HG03469 (cell line): ENCODE data around the gene CASP6.

Experiments
- ATAC-seq: cut with Tn5 transposase; IDR thresholded peaks from one replicate; pipeline ENCODE4 v1.9.1; 2021; ENCODE audit warnings: mild to moderate bottlenecking, moderate library complexity, moderate number of reproducible peaks; ENCODE audit not compliant: unreplicated experiment

CASP6 gene

DNA sequence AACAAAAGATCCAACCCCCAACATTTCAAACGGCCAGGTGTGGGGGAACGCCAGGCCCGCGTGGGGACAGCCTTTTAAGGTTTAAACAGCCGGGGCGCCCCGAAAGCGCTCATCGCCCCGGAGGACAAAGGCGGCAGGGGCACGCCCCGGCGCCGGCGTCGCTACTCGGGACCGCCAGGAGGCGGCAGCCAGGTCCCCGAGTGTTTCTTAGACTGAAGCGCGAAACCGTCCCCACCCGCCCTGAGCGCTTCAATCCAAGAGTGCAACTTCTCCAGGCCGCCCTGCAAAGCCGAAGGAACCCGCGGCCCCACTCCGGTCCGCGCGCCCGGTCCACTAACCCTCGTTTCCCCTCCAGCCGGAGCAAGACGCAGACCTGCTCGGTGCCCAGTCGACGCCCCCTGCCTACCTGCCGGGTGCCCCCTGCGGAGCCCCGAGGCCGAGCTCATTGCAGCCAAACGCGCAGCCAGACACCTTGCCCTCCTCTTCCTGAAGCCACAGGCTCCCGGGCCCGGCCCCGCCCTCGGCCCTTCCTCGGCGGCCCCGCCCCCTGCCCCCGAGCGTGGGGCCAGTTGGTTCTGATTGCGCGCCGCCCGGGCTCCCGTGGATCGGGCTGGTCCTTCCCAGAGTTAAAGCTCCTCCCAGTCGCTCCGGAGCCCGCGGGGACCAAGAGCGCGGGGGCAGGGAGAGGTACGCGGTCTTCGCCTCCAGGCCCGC, at the start of gene CASP6:
Gene CASP6 (minus strand): TSS at position 496 of the 714 bp plus-strand sequence. CDS start 50 bp downstream, at position 446.
- ATAC-seq, result peak; percentile 43

DNA sequence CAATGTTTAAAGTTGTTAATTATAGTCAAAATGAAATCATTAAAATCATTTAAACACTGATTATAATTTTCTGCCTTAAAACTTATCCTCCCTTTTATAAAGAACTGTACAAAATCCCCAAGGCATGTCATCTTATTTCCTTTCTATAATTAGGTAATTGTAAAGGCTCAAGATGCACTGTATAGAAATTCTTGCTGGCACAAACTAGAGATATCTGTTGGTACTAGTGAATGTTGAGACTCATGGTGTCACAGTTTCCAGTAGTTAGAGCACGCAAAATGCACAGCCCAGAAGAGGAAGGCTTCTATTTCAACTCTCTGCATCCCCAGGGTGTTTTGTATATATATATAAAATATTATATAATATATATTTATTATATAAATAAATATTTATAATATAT, 49.3 kb upstream of the CASP6 start:
- no peak for ATAC-seq

DNA sequence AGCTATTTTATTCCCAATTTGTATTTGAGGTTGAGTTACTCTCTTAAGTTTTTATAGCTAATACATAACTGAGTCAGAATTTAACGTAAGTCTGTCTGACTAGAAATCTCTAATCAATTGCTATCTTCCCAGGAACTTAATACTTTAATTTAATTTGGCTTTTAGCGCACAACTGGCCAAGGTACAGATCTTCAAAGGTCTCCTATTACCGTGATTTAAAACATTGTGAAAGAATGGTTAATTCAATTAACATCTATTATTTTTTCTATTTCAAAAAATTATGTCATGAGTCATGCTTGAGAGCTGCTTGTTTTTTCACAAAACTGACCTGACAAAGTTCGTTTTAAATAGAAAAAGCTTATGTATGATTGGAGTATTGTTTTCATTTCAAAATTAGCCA, 48.6 kb upstream of the CASP6 start:
- no peak for ATAC-seq

DNA sequence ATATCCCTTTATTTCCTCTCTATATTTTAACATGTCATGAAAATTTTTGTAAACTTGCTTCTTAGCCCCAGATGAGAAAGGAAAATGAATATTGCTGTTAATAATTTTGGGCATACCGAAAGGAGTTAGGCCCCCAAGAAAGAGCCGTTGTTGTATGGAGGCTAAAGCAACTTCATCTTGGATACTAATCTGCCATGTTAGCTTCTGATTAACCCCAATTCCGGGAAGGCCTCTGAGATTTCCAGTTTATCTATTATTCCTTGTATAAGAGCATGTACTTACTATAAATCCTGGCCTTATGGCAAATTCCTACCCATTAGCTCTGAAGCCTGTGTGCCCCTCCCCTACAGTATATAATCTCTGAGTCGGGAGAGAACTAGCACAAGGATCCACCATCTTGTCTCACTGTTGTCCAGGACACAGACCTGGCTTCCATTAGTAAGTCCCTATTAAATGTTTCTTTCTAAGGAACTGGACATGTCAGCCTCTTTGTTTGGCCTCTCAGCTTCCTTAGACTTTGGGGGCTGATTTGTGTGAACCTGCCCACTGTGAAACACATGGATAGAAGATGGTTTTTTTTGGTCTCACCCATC, 47.5 kb upstream of the CASP6 start:
- ATAC-seq, result no peak

DNA sequence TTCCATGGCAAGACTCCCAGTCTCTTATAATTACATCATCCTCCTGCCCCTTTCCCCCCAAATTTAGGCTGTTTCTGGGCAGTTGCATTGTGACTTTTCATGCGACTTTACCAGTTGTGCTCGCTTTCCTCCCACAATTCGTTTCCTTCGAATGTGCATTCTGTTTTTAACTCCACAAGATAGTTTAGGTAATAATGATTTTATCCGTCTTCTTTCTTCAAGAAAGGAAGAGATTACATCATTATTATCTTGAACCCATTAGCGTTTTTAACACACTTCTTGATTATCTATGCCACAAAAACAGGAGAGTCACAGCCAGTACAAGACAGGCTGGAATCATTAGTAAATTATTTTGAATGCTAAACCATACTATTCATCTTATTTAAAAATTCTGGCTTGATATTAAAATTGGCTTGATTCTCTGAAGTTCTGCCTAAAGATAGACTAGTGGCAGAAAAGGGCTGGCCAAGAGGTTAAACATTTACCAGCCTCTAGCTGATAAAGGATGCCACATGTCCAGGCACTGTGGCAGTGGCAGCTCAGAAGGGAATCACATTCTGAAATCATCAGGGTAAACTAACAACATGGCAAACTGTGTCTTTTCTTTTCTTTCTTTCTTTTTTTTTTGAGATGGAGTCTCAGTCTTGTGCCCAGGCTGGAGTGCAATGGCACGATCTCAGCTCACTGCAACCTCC, 46.3 kb upstream of the CASP6 start:
- ATAC-seq, result no peak

DNA sequence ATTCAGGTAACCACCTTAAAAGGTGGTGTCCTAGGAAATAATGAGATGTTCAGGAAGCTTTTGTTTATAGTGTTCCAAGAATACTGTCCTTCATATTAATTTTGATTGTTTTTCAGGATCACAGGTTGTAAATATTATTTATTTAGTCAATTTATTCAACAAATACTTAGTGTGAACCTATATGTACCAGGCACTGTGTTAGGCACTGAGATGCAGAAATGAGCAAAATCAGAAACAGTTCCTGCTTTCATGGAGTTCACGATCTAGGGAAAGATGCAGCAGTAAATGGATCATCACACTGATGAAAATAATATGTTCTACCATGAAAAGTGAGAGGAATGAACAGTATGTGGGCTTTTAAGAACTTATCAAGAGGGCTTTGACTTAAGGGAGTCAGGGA, 44.9 kb upstream of the CASP6 start:
- no peak for ATAC-seq

DNA sequence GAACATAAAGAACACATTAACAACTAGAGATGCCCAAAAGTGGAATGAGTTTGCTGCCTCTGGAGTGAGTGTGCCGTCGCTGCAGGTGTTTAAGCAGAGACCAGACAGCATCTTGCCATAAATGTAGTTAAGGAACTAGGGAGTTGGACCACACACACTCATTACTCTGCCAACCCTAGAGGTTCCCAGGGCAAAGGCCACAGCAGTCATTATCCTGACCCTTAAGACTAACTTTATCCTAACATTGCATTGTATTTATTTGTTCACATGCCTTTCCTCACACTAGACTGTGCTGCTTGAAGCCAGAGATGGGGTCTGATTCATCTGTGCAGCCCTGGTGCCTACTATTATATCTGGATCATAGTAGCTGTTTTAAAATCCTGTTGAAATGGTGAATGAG, 43.5 kb upstream of the CASP6 start:
- no peak for ATAC-seq

DNA sequence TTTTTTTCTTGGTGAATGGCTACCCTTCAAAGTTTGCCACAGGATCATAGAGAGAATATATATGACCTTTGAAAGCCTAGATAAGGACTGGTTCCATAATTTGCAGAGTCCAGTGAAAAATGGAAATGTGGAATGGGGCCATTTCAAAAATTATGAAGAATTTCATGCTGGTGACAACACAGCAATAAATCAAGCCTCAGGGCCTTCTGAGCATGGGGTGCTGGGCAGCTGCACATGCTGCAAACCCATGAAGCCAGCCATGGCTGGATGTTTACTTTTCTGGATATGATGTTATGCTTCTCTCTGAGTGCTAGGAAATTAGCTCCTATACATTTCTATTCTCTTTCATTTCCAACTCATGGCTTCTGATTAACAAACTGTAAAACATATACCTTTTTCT, 42.6 kb upstream of the CASP6 start:
- no peak for ATAC-seq

DNA sequence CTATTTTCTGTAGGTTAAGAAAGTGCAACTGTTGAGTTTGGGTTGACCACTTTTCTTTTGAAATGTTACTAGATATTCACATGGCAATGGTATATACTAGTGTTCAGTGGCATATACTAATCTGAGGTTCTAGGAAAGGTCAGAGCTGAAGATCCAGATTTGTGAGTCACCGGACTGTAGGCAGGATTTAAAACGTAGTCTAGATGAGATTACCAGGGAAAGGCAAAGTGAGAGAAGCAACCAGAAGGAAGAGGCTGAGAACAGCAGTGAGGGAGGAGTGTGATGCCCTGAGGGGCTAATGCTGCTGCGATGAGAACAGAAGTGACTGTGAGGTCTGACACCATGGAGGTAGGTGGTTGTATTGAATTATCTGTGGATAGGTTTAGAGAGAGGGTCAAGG, 36.3 kb upstream of the CASP6 start:
- no peak for ATAC-seq

DNA sequence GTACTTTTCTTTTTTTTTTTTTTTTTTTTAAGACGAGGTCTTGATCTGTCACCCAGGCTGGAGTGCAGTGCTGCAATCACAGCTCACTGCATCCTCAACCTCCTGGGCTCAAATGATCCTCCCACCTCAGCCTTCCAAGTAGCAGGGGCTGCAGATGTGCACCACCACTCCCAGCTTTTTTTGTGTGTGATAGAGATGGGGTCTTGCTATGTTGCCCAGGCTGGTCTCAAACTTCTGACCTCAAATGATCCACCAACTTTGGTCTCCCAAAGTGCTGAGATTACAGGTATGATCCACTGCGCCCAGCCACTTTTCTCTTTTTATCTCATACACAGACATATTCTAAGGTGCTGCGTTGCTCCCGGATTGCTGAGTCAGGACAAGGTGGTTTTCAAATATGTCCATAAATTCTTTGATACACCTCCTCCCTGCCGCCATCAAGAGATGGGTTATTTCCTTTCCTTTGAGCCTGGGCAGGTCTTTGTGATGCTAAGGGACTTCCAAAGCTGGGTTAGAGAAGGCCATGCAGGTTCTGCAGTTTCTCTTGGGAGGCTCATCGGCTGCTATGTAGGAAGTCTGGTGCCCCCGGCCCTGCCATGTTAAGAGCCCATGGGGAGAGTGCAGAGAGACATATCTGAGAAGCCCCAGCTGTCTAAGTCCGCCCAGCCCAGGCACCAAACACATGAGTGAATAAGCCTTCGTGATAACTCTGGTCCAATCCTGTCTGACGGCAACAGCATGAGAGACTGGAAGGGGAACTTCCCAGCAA, 35.0 kb upstream of the CASP6 start:
- ATAC-seq, result no peak

DNA sequence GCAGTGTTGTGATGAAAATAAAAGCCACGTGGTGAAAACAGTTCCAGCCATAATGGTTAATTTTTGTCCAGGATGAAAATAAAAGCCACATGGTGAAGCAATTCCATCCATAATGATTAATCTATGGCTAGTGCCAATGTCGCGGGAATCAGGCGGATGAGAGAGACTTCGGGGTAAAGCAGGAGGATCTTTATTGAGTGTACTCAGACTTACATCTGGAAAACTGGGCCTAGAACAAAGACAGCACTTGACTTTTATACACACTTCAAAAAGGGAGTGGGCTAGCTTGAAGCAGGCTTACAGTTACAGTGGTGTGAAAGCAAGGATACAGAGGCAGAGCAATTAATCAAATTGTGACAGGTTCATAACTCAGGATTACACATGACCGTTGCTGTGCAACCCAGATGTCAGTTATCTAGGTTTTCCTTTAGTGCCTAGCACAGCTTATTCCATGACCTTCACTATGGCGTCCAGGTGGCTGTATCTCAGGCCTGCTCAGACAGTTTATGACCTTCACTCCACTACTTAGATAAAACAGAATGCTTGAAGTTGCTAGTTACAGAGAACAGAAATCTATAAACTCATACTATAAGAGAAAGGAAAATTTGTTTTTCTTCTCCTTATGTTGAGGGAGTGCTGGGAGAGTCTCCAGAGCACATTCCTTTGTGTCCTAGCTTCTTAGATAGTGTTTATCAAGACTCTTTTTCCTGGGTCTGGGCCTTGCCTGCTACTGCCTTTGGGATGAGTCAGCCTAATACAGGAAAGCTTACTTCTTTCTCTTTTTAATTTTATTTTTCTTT, 32.5 kb upstream of the CASP6 start:
- no peak for ATAC-seq

DNA sequence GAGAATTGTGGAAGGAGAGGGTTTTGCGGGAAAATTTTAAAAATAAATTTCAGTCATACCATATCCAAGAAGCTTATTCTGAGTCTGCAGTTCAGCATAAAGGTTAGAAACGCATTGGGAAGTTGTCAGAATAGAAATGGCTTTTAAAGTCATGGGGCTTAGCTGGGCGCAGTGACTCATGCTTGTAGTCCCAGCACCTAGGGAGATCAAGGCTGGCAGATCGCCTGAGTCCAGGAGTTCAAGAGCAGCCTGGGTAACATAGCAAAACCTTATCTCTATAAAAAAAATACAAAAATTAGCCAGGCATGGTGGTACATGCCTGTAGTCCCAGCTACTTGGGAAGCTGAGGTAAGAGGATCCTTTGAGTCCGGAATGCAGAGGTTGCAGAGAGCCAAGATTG, 30.5 kb upstream of the CASP6 start:
- no peak for ATAC-seq

DNA sequence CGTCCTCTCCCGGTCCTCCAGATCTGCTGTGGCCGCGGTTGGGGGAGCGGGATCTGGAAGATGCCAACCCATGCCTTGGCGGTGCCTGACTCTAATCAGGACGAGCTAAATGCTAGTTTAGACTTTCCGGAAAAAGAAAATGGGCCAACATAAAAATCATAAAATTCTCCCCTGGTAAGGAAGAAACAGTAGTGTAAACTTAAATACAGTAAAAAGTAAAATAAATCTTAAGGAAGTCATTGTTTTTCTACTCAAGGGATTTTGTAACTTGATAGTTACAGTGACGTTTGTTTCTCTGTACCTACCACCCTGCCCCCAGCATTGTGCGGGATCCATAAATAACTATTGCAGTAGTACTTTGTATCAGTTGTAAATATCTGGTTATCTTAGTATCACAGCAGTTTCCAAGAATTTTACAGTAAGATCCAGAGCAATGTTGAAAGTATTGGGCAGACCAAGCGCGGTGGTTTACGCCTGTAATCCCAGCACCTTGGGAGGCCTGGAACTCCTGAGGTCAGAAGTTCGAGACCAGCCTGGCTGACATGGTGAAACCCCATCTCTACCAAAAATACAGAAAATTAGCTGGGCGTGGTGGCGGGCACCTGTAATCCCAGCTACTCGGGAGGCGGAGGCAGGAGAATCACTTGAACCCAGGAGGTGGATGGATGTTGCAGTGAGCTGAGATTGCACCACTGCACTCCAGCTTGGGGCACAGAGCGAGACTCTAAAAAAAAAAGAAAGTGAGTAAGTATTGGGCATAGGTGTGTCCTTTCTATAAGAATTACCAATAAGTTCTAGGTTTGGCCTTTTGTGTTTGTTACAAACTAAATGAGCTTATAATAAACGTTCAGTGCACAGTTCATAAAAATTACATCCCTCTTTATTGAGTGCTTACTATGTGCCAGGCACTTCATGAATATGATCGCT, 27.6 kb upstream of the CASP6 start:
- no peak for ATAC-seq

DNA sequence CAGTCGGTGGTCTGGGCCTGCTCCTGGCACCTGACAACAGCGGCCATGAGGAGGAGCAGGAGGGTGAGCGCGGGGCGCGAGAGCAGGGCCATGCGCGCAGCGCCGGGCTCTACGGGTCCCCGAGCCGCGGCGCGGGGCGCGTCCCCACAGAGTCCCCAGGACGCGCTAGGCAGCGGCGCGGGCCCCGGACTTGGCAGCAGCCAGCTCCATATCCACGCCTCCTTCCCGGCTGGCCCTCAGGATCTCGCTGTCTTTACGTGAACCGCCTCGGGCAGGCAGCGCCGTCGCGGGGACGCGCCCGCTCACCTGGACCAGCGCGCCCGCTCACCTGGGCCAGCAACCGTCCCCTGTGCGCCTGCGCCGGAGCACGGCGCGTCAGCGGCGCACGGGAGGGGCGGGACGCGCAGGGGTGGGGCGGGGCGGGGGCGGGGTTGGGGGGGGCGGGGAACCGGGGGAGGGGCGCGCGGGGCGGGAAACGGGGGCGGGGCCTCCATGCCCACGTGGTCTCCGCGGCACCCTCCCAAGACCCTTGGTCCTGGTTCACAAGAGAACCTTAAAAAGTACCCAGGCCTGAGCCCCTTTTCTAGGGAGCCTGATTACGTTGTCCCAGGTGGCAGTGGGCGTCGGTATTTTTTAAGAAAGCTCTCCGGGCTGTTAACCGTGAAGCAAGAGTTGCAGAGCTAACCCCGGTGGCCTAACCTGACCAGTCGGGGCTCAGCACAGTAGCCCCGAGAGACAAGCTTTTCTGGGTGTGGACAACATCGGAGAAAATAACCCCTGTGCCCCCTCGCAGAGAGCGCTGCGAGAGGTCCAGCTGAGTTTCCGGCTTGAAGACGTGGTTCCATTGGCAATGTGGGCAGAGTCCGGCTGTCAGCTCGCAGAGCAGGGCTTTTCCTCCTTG, 26.7 kb upstream of the CASP6 start, which contains the start of gene PLA2G12A:
Gene PLA2G12A (minus strand): TSS at position 353 of the 901 bp plus-strand sequence. CDS start 261 bp downstream, at position 92.
- ATAC-seq, result peak; percentile 63

DNA sequence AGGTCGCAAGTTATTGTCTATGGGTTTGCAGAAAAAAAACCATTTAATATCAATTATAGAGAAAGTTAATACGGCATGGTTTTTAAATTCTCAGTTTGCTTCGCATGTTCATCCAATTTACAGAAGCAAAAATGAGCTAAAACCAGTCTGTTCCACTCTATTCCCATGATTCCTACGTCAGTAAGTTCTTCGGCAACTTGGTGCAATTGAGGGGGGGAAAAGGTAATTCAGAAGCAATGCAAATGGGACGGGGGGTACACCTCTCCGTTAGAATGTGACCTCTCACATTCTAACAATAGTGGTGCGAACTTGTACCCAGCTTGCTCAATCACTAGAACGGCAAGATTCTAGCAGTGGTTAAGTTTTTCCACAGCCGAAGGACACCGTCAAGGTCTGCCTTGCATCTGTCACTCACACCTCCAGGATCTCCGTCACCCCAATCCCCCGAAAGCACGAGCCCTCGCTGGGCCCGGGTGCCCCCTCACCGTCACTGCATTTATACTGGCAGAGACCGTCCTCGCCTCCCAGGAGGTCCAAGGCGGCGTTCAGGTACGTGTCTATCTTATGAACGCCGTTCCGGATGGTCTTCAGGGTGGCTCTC, 26.0 kb upstream of the CASP6 start:
- no peak for ATAC-seq

DNA sequence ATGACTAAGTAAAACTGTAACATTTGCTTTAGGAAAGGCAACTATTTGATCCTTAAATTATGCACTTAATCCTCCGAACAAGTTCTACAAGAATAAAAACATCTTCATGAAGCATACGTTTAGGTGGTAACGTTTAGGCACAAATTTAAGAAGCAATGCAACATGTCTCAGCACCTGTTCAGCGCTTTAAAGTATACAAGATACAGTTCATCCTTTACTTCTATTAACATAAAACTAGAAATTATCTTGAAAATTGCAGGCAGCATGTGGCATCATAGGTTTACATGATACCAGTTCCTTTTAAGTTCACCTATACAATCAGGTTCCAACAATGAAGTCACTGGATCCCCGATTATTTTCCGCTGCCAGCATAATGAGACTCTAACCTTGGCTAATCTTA, 25.1 kb upstream of the CASP6 start:
- no peak for ATAC-seq

DNA sequence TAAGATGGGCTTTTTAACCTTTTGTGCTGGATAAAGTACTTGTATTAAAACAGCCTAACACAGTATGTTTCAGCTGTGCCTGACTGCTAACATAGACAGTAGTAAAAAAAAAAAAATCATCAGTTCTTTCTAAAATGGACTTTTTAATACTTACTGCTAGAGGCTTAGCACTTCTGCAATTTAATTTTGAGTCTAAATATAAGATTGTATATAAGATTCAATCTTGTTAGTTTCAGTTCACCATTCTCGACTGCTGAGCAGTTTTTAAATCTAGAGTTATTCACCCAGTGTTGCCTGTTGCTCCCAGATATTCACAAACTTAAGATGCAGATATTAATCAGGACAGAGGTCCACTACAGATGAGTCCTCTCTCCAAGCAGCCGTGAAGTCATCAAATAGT, 19.9 kb upstream of the CASP6 start:
- no peak for ATAC-seq

DNA sequence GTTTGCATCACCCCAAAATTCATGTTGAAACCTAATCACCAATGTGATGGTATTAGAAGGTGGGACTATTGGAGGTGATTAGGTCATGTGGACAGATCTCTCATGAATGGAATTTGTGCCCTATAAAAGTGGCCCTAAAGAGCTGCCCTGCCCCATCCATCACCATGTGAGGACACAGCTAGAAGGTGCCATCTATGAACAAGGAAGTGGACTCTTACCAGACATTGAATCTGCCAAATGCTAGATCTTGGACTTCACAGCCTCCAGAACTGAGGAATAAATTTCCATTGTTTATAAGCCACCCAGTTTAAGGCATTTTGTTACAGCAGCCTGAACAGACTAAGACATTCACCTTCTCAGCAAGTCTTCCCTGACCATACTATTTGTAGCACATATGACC, 19.1 kb upstream of the CASP6 start:
- ATAC-seq, result no peak
